Nephron (organoid): ENCODE results near the gene METRN.
A peak's percentile ranks its signal among the peaks of the same experiment; 100 is the strongest.
"Not testable (repeated sequence)": the region's sequence is repeated elsewhere in the genome, so short reads cannot be mapped to it uniquely, and the experiment has no call there.

ENCODE experiments used
- H3K27ac Mint-ChIP-seq, 3 experiments: 2 replicates each; pipeline ENCODE4 v1.8.0; 2020; ENCODE audit warnings: mixed read lengths in 3 of 3, mild to moderate bottlenecking in 2 of 3, moderate library complexity in 1 of 3
- H3K27me3 Mint-ChIP-seq: 2 replicates; pipeline ENCODE4 v1.8.0; 2021; ENCODE audit warnings: low read depth, mild to moderate bottlenecking, moderate library complexity, mixed read lengths
- H3K36me3 Mint-ChIP-seq: 2 replicates; pipeline ENCODE4 v1.8.0; 2020; ENCODE audit warnings: low read depth, mixed read lengths
- H3K4me1 Mint-ChIP-seq: 2 replicates; pipeline ENCODE4 v1.8.0; 2020; ENCODE audit warnings: mixed read lengths
- H3K4me3 Mint-ChIP-seq, 3 experiments: 2 replicates each; pipeline ENCODE4 v1.8.0; 2020; ENCODE audit warnings: mild to moderate bottlenecking in 3 of 3, mixed read lengths in 3 of 3, moderate library complexity in 2 of 3
- H3K9me3 Mint-ChIP-seq: 2 replicates; pipeline ENCODE4 v1.8.0; 2020; ENCODE audit warnings: mixed read lengths
- TF ChIP-seq, protein P1 (sequence below), 3 experiments: fragments of 200-600 bp; sonication (generic); IDR thresholded peaks; one replicate each; pipeline ENCODE4 v1.5.0; 2021; ENCODE audit warnings: antibody characterized with exemption in 3 of 3; ENCODE audit not compliant: unreplicated experiment in 3 of 3

METRN gene

DNA sequence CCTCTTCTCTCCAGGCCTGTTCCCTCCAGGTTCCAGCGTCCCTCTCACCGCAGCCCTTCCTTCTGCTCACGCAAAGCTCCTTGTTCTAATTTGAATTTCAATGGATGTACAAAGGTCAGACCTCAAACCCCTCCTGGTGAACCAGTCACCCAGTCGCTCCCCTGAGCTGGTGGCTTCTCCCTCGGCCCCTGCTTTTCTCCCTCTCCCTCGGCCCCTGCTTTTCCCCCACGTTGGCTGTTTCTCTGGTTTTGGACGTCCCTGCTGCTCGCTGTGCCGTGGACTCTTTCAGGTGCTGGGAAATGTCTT, 37.0 kb downstream of the METRN start:
- Mint-ChIP-seq H3K4me3 (no peak overlapping the region), H3K4me1 (no peaks in the 10 kb centered on the region), H3K27me3 (peaks cover 28% of the 10 kb centered on the region), H3K9me3 (peaks cover 3% of the 10 kb centered on the region), H3K27ac (peak overlapping the region in 1 of 3 experiments; percentile 67), H3K36me3 (no peaks in the 10 kb centered on the region)
- TF ChIP-seq, protein P1, sequence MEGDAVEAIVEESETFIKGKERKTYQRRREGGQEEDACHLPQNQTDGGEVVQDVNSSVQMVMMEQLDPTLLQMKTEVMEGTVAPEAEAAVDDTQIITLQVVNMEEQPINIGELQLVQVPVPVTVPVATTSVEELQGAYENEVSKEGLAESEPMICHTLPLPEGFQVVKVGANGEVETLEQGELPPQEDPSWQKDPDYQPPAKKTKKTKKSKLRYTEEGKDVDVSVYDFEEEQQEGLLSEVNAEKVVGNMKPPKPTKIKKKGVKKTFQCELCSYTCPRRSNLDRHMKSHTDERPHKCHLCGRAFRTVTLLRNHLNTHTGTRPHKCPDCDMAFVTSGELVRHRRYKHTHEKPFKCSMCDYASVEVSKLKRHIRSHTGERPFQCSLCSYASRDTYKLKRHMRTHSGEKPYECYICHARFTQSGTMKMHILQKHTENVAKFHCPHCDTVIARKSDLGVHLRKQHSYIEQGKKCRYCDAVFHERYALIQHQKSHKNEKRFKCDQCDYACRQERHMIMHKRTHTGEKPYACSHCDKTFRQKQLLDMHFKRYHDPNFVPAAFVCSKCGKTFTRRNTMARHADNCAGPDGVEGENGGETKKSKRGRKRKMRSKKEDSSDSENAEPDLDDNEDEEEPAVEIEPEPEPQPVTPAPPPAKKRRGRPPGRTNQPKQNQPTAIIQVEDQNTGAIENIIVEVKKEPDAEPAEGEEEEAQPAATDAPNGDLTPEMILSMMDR (IDR thresholded peaks at IDR 0.05; ENCODE audit: unreplicated experiment in 3 of 3) = no peak

DNA sequence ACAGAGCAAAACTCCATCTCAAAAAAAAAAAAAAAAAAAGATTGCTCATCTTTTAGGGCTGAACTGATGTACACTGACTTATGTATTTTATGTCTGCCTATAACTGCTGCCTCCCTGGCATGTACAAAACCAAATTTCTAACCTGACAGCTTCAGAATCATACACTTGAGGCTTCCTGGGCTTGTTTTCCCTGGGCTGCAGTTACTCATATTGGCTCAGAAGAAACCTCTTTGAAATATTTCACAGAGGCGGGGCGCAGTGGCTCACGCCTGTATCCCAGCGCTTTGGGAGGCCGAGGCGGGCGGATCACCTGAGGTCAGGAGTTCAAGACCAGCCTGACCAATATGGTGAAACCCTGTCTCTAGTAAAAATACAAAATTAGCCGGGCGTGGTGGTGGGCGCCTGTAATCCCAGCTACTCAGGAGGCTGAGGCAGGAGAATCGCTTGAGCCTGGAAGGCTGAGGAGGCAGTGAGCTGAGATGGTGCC, 39.2 kb downstream of the METRN start:
- not testable (repeated sequence) for H3K4me3 Mint-ChIP-seq, H3K9me3 Mint-ChIP-seq, H3K4me1 Mint-ChIP-seq, H3K27ac Mint-ChIP-seq, H3K36me3 Mint-ChIP-seq
- peaks cover 28% of the 10 kb centered on the region for H3K27me3 Mint-ChIP-seq

DNA sequence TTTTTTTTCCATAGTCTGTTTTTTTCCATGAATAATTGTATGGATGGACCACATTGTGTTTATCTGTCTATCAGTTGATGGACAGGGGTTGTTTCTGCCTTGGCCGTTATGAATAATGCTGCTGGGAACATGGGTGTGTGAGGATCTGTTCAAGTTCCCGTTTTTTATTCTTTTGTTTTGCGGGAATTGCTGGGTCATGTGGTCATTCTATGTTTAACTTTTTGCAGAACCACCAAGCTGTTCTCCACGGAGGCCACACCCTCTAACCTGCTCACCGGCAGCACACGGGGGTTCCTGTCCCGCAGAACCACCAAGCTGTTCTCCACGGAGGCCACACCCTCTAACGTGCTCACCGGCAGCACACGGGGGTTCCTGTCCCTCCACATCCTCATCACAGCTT, 39.7 kb downstream of the METRN start:
- Mint-ChIP-seq H3K27me3 (peaks cover 28% of the 10 kb centered on the region), H3K4me3 (no peak overlapping the region), H3K27ac (no peak overlapping the region), H3K36me3 (no peaks in the 10 kb centered on the region), H3K9me3 (peaks cover 3% of the 10 kb centered on the region), H3K4me1 (peaks cover 2% of the 10 kb centered on the region)
- TF ChIP-seq, protein P1 (IDR thresholded peaks at IDR 0.05; ENCODE audit: unreplicated experiment in 3 of 3) = no peak

DNA sequence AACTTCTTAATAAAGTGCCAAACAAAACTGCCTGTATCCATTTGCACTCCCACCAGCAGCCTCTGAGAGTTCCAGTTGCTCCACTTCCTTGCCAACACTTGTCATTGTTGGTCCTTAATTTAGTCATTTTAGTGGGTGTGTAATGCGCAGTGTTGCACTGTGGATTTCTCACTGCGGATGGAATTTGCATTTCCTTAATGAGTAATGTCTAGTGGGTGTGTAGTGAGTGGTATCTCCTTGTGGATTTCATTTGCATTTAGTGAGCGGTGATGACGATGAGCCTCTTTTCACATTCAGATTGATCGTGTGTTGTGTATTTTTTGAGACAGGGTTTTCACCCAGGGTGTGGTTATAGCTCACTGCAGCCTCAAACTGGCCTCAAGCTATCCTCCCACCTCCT, 41.5 kb downstream of the METRN start:
- peaks cover 22% of the 10 kb centered on the region for H3K27me3 Mint-ChIP-seq
- no peak overlapping the region for H3K4me3 Mint-ChIP-seq
- H3K4me1 Mint-ChIP-seq = peaks cover 4% of the 10 kb centered on the region
- TF ChIP-seq, protein P1 (IDR thresholded peaks at IDR 0.05; ENCODE audit: unreplicated experiment in 3 of 3) = no peak
- H3K36me3 Mint-ChIP-seq = no peaks in the 10 kb centered on the region
- no peak overlapping the region for H3K27ac Mint-ChIP-seq
- H3K9me3 Mint-ChIP-seq = peaks cover 3% of the 10 kb centered on the region

DNA sequence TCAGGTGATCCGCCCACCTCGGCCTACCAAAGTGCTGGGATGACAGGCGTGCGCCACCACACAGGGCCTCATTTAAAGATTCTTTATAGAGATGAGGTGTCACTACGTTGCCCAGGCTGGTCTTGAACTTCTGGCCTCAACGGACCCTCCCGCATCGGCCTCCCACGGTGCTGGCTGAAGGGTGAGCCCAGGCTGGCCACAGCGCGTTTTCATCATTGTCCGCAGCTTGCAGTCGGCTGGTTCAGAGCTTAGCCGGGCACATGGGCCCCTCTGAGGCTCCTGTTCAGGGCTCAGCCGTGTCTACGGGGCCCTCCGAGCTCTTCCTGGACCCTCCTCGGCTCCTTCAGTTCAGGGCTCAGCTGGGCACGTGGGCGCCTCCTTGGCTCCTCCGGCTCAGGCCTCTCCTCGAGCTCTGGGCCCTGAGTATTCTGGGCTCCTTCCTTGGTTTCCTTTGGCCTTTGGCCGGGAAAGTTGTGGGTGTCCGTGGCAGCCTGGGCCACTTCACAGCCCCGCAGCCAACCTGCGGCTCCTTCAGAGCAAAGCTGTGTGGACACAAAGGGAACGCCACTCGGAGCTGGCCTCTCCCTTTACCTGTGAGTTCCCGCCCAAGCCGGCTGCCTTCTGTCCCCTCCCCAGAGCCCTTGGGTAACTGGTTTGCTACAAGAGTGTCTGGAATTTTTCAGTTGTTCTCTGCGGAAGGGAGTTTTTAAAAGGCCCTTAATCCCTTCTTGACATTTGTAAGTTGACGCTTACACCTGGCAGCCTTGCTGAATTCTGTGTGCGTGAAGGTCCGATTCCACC, 44.4 kb downstream of the METRN start:
- Mint-ChIP-seq H3K4me3 (no peak overlapping the region), H3K27me3 (no peaks in the 10 kb centered on the region), H3K36me3 (no peaks in the 10 kb centered on the region), H3K4me1 (peaks cover 4% of the 10 kb centered on the region), H3K27ac (peak overlapping the region in 2 of 3 experiments; percentile 24 to 73), H3K9me3 (peaks cover 3% of the 10 kb centered on the region)
- TF ChIP-seq, protein P1 (IDR thresholded peaks at IDR 0.05; ENCODE audit: unreplicated experiment in 3 of 3) = no peak

DNA sequence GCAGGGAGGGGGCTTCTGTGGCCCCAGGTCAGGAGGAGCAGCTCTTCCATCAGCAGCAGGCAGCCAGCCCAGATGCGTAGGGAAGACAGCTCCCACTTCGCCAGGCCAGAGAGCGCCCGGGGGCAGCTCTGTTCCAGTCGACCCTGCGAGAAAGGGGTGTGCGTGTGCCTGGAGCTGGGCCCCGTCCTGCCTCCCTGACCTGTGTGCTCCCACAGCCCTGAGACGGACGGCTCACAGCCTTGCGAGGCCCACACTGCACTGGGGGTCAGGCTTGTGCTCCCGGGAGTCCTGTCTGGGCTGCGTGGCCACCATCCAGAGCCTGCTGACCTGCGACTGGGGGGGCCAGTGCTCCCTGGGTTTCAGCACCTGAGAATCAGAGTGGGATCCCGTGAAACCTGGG, 45.1 kb downstream of the METRN start:
- TF ChIP-seq, protein P1 (IDR thresholded peaks at IDR 0.05; ENCODE audit: unreplicated experiment in 3 of 3) = no peak
- Mint-ChIP-seq H3K27me3 (no peaks in the 10 kb centered on the region), H3K27ac (peak overlapping the region in 2 of 3 experiments; percentile 24 to 73), H3K9me3 (peaks cover 3% of the 10 kb centered on the region), H3K4me1 (peaks cover 4% of the 10 kb centered on the region), H3K4me3 (no peak overlapping the region), H3K36me3 (no peaks in the 10 kb centered on the region)
